Spleen (tissue), 7 donors: ENCODE data around the gene KREMEN1.

Experiments
- CTCF ChIP-seq, 11 experiments: fragments of 200-600 bp in 7 of 11; fragments of 450-650 bp in 4 of 11; sonication (generic) in 4 of 11; IDR thresholded peaks in 8 of 11; conservative IDR thresholded peaks in 3 of 11; 1 replicate in 7 of 11; 2 replicates in 4 of 11; pipeline versions ENCODE4 v1.4.0 to v1.8.0; 2016 to 2021; ENCODE audit warnings: antibody characterized with exemption in 11 of 11, inconsistent platforms in 4 of 11, mild to moderate bottlenecking in 1 of 11
- POLR2A ChIP-seq, 3 donors: fragments of 450-650 bp; IDR thresholded peaks; one replicate each; pipeline ENCODE4 v1.5.1; 2017; ENCODE audit warnings: antibody characterized with exemption in 3 of 3, mild to moderate bottlenecking in 1 of 3
- POLR2AphosphoS5 ChIP-seq, 3 donors: sonication (generic); formaldehyde crosslinking; IDR thresholded peaks; one replicate each; pipeline ENCODE4 v1.5.1; 2017; ENCODE audit warnings: antibody characterized with exemption in 3 of 3
- donor health status: DM: no; HTN: no; CAD: no; lungs with moderate emphysema.
- donor health status: DM: no; HTN: no; CAD: no.
- donor health status: DM: no; HTN: no; CAD: no.

- TF ChIP-seq CTCF (IDR thresholded peaks at IDR 0.05 in 8 of 11, conservative IDR thresholded peaks at IDR 0.05 in 3 of 11) (no peak), POLR2AphosphoS5 (IDR thresholded peaks at IDR 0.05) (no peak), POLR2A (IDR thresholded peaks at IDR 0.05) (no peak)
These were observed 20.9 kb downstream of the KREMEN1 start for GRCh38 chr22:29093501-29094300.
